T1000 (cell line): Measurements from ENCODE around the gene TCF4.

Source experiments
- DNase-seq: peaks from one replicate; lab custom pipeline; 2025; ENCODE audit warnings: mixed read lengths; lab: John Stamatoyannopoulos, UW

The TCF4 gene

GRCh38 chr18:55407191-55407590, 180.8 kb downstream of the TCF4 start:
- DNase-seq, result no peak

GRCh38 chr18:55406451-55406991, 181.5 kb downstream of the TCF4 start:
- DNase-seq, result no peak

- peak; percentile 46 for DNase-seq
These were observed 182.0 kb downstream of the TCF4 start for GRCh38 chr18:55405893-55406406.

DNA sequence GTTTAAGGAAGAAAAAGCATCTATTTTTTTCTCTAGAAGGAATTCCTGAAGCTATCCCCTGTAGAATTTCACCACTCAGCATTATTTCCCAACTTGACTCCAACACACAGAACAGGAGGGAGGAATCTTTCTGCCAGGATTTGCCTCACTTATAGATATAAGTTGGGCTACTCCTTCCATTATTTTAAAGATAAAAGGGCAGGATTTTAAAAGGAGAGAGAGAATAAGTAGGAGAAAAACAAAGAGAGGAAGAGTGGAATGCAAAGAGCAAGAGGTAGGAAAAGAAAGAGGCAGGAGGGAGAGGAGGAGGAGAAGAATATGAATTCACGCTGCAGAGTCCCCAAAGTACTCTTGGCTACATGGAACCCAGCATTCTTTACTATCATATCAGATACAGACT, 182.5 kb downstream of the TCF4 start:
- DNase-seq, result no peak

DNA sequence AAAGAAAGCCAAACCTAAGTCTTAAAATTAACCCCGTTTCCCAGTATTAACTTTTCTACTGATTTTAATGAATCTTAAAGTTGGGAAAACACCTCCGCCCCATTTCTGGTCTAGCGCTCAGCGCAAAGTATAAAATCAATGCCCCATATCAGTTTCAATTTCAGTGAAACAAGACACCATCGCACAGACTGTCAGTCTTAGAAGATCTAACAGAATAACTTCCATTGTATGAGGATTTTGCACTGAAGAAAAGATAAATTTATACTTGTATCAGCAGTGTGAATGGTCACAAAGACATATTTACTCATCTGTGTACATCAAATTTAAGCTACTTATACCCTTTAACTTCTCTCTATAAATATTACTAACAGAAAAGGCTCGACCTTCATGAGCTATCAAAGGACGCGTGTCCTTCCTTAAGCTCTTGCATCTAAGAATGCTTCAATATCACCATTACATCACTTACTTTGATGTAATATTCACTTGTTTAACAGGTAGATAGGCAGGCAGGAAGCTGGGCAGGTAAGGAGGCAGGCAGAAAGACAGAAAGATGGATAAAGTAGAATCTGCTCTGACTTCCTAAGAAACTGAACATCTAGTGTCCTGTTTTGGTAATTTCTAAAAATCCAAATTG, 183.0 kb downstream of the TCF4 start:
- DNase-seq, result no peak

DNA sequence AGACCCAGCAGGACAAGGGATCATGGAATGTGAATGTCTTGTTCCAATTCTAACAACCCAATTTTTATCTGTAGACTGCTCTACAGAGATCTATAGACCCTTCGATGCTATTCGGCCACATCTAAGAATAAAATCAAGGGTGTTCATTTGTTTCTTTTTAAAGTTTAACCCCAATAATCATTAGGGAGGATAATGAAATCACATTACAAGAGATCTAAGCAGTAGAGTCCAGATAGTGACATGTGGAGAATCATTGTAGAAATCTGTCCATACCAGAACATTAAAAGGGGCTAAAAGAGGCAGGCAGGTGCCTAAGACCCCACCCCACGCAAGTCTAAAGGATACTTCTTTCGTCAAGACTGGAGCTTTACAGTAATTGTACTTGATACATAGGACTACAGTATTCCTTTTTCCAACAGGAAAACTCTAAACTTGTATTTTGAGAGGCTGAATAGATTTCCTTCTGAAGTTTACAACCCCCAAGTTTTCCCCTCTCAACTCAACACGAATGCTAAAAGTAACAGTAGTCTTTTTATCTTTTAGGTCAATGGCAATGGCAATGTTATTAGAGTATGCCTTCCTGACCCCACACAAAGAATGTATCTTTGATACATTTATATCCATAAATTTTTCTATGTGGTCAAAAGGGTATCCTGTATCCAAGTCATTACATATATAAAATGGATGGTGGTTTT, 183.7 kb downstream of the TCF4 start:
- DNase-seq, result no peak

GRCh38 chr18:55403421-55403949, 184.5 kb downstream of the TCF4 start:
- DNase-seq, result no peak

DNA sequence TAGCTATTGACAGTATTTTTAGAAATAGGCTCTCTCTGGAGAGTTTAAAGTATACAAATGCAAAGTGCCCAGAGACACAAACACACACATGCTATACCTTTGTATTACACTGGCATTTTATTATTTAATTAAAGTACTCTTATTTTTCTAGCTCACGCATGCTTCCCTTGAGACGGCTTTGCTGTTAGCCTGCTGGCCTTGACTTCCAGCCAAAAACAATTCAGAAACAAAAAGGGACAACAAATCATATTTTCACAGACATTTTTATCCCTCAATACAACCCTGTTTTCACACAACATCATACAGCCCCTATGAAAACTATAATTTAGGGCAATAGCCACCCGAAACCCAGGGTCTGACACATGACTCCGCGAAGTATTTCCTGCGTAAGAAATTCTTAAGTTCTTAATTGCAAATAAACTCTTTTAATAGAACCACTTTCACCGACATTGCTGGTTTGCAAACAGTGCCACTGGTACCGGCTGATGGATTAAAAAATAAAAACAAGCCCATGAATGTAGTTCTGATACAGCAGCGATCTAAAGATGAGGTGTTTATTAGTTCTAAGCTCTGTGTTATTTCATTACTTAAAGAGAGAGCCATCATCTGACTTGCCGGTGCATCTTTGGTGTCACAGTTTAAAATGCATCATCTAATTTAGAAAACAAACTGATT, 185.1 kb downstream of the TCF4 start:
- no peak for DNase-seq

- no peak for DNase-seq
These were observed 186.3 kb downstream of the TCF4 start for GRCh38 chr18:55401638-55402191.

GRCh38 chr18:55400590-55401541, 187.1 kb downstream of the TCF4 start:
- DNase-seq, result no peak

DNA sequence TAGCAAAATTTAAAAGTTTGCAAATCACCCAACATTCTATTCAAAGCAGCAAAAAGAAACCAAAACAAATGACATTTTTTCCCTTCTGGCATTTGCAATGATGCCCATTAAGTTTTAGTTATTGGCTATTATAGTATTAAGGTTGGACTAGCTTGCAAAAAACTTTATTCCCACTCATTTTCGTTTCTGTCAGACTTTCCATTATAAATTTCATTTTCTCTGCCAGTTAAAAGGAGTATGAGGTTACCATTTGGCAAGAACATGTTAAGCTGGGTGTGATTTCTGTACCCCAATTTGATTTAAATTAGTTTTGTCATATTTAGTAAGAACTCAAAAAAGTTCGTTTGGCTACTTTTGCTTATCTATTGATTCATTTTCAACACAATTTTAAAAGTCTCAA, 187.9 kb downstream of the TCF4 start:
- DNase-seq, result no peak

DNA sequence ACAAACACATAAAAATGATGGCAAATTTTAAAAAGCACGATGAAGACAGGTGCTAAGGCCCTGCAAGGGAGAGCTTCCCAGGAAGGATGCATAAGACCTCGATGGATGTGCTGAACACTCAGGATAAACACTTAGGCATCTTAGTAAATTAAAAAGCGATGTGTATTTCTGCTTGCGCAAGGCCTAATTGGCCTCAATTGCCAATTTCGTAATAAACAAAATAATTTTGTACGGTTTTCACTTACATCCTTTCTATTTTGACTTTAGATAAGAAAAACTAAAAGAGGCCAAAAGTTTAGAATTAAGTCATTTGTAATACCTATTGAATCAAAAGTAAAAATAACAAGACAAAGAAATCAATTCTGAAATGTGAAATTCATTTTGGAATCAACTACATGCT, 189.1 kb downstream of the TCF4 start:
- DNase-seq, result no peak

GRCh38 chr18:55396979-55397378, 191.0 kb downstream of the TCF4 start:
- no peak for DNase-seq

DNA sequence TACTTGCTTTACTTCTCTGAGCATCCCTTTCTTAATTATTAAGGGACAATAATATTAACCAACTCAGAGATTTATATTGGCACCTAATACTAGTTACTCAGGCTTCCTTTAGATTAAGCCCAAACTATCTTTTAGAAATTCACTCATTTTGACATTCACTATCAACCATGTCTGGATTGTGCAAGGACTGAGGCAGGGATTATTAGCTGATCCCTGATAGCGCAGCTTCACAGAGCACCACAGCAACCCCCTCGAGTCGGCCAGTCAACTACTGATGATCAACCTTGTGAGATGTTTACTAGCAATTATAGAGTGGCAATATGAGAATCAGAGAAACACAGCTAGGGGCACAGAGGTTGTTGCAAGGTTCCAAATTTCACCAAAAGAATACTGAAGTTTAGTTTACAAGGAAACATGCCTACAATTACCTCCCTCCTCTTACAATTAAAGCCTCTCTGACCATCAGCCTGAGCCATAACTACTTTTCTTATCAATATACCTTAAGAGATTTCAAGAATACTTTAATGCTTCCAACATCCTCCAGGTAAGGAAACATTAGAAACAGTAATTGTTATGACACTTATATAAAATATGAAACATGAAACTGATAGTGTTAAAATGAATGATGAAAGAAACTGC, 191.6 kb downstream of the TCF4 start:
- no peak for DNase-seq

DNA sequence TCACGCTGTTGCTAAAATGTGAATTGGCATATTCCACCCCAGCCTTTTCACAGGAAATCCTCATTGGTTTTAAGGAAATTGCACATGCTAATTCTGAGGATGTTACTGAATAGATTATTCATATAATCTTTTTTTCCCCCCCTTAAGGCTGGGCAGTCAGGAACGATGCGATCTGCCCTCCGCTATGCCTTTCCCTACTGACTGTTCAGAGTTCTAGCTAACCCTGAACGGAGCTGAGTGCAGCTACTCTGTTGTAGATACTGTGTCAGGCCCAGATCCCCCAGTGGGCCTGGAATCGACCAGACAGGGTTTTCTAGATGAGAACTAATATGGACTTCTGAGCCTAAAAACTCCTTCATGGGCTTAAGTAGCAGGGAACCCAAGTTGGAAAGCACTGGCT, 192.2 kb downstream of the TCF4 start:
- DNase-seq, result no peak

- no peak for DNase-seq
These were observed 197.1 kb downstream of the TCF4 start for GRCh38 chr18:55390898-55391297.

DNA sequence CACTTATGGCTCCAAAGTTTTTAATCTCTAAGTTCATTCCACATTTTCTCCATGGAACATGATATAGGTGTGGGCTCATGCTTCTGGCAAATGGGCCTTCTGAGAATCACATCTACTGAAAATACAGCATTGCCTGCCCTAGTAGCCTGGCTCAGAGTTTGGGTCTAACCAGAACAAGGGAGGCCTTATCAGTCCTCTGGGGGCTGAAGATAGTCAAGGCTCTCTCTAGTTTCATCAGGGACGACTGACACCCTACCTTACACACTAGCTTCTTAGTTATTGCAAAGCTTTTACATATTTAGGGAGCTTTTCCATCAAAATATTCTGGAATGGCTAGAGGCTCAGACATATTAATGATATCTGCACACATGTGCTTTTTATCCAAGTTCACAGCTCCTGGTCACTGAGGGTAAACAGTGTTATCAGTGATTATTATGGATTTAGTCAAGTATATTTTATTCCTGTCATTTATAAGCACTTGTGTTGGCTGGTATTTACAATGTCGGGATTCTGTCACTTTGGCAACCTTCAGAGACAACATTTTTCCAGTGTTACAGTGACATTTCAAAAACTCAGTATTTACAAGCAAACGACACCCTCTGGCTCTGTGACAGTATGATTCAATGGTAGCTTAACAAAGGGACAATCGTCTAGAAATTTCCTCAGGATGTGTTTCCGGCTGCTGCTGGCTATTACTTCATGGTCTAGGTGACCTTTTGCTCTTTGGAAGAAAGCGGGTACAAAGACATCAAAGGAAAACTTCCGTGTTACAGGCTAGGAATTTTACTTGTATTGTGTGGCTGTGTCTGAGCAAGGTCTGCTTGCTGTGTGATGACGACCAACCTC, 200.6 kb downstream of the TCF4 start:
- DNase-seq, result no peak

GRCh38 chr18:55386545-55386944, 201.4 kb downstream of the TCF4 start:
- DNase-seq, result no peak

DNA sequence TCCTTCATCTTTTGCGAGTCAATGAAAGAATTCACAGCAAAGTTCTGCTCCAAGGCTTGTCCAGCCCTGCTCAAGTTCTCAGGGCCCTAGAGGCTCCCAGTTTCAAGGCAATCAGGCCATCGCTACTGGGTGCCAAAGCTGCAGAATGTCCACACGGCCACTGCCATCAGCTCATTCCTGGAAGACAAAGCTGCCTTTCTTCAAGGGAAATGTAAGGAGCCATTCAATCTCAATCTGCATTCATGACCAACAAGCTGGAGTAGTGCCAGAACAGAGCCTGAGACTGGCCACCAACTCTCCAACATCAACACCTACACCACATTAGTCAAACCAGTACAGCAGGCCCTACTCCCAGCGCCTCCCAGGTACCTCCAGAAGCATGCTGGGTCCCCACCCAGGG, 202.2 kb downstream of the TCF4 start:
- DNase-seq, result no peak
